GM12878 (cell line): Measurements from ENCODE around the gene CC2D1A. TPM values are rescaled to one million over a fixed set of nuclear protein-coding genes. Genes with fewer than 3 reads are reported as not detected.

Experiments used
- ATAC-seq: fragments of 200-7000 bp; cut with Tn5 transposase; 3 replicates; pipeline ENCODE4 v1.9.1; 2020; ENCODE audit warnings: mild to moderate bottlenecking, moderate library complexity
- BruUV-seq: library from RNA; stranded (reverse); fragments of 400-500 nt; replicated peaks from 2 replicates; lab custom pipeline; 2021; lab: Mats Ljungman, UMichigan
- CTCF ChIA-PET: fragments of 300-600 bp; sonication (Branson Sonifier 250); formaldehyde crosslinking; extraction: SDS; loops from one replicate; lab custom pipeline; 2021; ENCODE audit warnings: inconsistent platforms; lab: Yijun Ruan, JAX
- POLR2A ChIA-PET: fragments of 350-600 bp; formaldehyde crosslinking; extraction: SDS; loops from one replicate; lab custom pipeline; 2021; ENCODE audit warnings: inconsistent platforms; lab: Charles Lee
- RAD21 ChIA-PET: fragments of 300-600 bp; sonication (Branson Sonifier 250); formaldehyde crosslinking; loops from one replicate; lab custom pipeline; 2023; ENCODE audit warnings: antibody characterized with exemption; ENCODE audit not compliant: unreplicated experiment; lab: Charles Lee
- SMC1A ChIA-PET: fragments of 300-600 bp; sonication (Branson Sonifier 250); formaldehyde crosslinking; loops from one replicate; lab custom pipeline; 2023; ENCODE audit not compliant: unreplicated experiment, uncharacterized antibody; lab: Charles Lee
- DNase-seq: peaks from one replicate; pipeline ENCODE4 v3.0.0-alpha.2; 2011; ENCODE audit warnings: low read depth, low spot score
- FAIRE-seq: peaks from 3 replicates; lab custom pipeline; 2011; peaks lifted over from hg19 to GRCh38; lab: Jason Lieb, UNC
- H2AFZ ChIP-seq: 2 replicates; pipeline ENCODE4 v1.6.0; 2011; ENCODE audit warnings: low read depth, low read length, control low read depth; ENCODE audit not compliant: control insufficient read depth
- H3K27ac ChIP-seq: 2 replicates; pipeline ENCODE4 v1.5.1; 2011; ENCODE audit warnings: control low read depth; ENCODE audit not compliant: control insufficient read depth, insufficient read depth
- H3K27me3 ChIP-seq, 2 experiments: replicated peaks in 1 of 2; 2 replicates each; pipeline versions ENCODE4 v1.6.0 to v1.6.1; 2011; ENCODE audit warnings: low read length in 1 of 2; ENCODE audit not compliant: control insufficient read depth in 2 of 2, insufficient read depth in 2 of 2
- H3K36me3 ChIP-seq, 2 experiments: 2 replicates each; pipeline ENCODE4 v1.5.1; 2011; ENCODE audit warnings: low read length in 1 of 2; ENCODE audit not compliant: control insufficient read depth in 2 of 2, insufficient read depth in 2 of 2
- H3K4me1 ChIP-seq: 2 replicates; pipeline ENCODE4 v1.6.1; 2011; ENCODE audit warnings: mild to moderate bottlenecking, low read length, moderate library complexity, mixed read lengths; ENCODE audit not compliant: control insufficient read depth, insufficient read depth
- H3K4me2 ChIP-seq: 2 replicates; pipeline ENCODE4 v1.6.0; 2011; ENCODE audit warnings: control low read depth; ENCODE audit not compliant: control insufficient read depth, insufficient read depth
- H3K4me3 ChIP-seq: fragments of 200-600 bp; sonication (generic); 2 replicates; pipeline ENCODE4 v1.5.1; 2016
- H3K79me2 ChIP-seq: 2 replicates; pipeline ENCODE4 v1.6.0; 2011; ENCODE audit warnings: low read length; ENCODE audit not compliant: control insufficient read depth, insufficient read depth
- H3K9ac ChIP-seq: 2 replicates; pipeline ENCODE4 v1.8.0; 2011; ENCODE audit warnings: low read length, control low read depth, mixed read lengths; ENCODE audit not compliant: control insufficient read depth, insufficient read depth
- H3K9me3 ChIP-seq: replicated peaks from 3 replicates; pipeline ENCODE4 v1.5.1; 2011; ENCODE audit warnings: mild to moderate bottlenecking, low read length; ENCODE audit not compliant: control insufficient read depth, insufficient read depth
- H4K20me1 ChIP-seq: 2 replicates; pipeline ENCODE4 v1.6.0; 2011; ENCODE audit not compliant: control insufficient read depth, insufficient read depth
- HDAC2 ChIP-seq: fragments of 200-600 bp; sonication (generic); IDR thresholded peaks from 2 replicates; pipeline ENCODE4 v1.6.1; 2017
- MYB ChIP-seq: fragments of 150-350 bp; IDR thresholded peaks from 2 replicates; pipeline ENCODE4 v1.6.1; 2014; ENCODE audit warnings: mild to moderate bottlenecking, low read depth, low read length, borderline replicate concordance
- ZZZ3 ChIP-seq: IDR thresholded peaks from 2 replicates; pipeline ENCODE4 v1.6.1; 2011; ENCODE audit warnings: low read depth; ENCODE audit not compliant: control insufficient read depth, insufficient read length
- WGBS: methylation state at CpG from one replicate; pipeline ENCODE4 v1.1.6; 2016; ENCODE audit warnings: low lambda C conversion rate; ENCODE audit not compliant: insufficient replicate concordance, insufficient coverage; ENCODE audit errors: missing lambda C conversion rate; 5-methylcytosine and 5-hydroxymethylcytosine counted together
- in situ Hi-C: fragments of 300-500 bp; cut with MboI; formaldehyde crosslinking; loops from 9 replicates; pipeline ENCODE4 v1.14.3; 2018; ENCODE audit warnings: mixed read lengths
- intact Hi-C: fragments of 100-400 bp; cut with micrococcal nuclease; formaldehyde crosslinking; loops from one replicate; pipeline ENCODE4 v1.14.2; 2022; ENCODE audit not compliant: unreplicated experiment
- polyA plus RNA-seq, 11 experiments: library from polyadenylated mRNA; depleted of rRNA in 4 of 11; unstranded in 6 of 11; stranded (reverse) in 5 of 11; fragments of >200 nt; fragmentation: Nextera tagmentation in 4 of 11; fragmentation: Illumina TruSeq in 1 of 11; extraction: Ambion mirVana in 4 of 11; extraction: Trizol in 1 of 11; gene quantifications; 1 replicate in 1 of 11; 2 replicates in 10 of 11; pipeline versions ENCODE4 v1.2.1 to v1.2.3, GENCODE V29; 2011 to 2016; ENCODE audit warnings: inconsistent platforms in 2 of 11, missing spikeins in 2 of 11, low read depth in 1 of 11
- total RNA-seq, 4 experiments: library from RNA; depleted of rRNA in 3 of 4; stranded (reverse); fragments of >200 nt in 3 of 4; fragmentation: Illumina TruSeq in 1 of 4; extraction: Trizol in 1 of 4; gene quantifications; 2 replicates each; pipeline versions ENCODE4 v1.2.1 to v1.2.3, GENCODE V29; 2013 to 2021
- TF ChIP-seq, protein P1 (sequence below): fragments of 450-650 bp; IDR thresholded peaks from 2 replicates; pipeline ENCODE4 v1.6.1; 2016; ENCODE audit warnings: mild to moderate bottlenecking, moderate library complexity, borderline replicate concordance

Gene CC2D1A
- total and polyA plus RNA-seq, 10 of the 15 experiments (the other 5 are each of a cell fraction or from before 2014, with no cell fraction given): 0.13 to 36.1 (median 16.1) TPM

DNA sequence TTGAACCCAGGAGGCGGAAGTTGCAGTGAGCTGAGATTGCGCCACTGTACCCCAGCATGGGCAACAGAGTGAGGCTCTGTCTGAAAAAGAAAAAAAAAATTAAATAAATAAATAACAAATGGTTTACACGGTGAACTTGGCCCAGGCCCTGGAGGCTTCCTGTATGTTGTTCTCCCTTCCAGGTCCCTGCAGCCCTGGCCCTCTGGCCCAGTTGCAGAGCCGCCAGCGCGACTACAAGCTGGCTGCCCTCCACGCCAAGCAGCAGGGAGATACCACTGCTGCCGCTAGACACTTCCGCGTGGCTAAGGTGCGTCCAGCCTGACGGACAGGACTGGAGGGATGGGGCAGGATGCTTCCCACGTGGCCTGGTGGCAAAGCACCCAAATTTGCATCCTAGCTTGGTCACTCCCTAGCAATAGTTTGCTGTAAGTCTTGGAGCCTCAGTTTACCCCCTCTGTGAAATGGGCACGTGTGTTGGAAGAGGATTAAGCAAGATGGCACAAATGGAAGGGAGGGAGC lies 11.9 kb downstream of the CC2D1A start:
- no peak for DNase-seq
- H3K4me3 ChIP-seq: no peak overlapping the region
- H3K4me1 ChIP-seq: no peaks in the 10 kb centered on the region
- ChIA-PET RAD21 (no interaction called here), CTCF (no interaction called here), SMC1A (no interaction called here), POLR2A (no interaction called here)
- intact Hi-C loops: no loop called here
- no peak for ATAC-seq
- 90% methylated on average over 14 of the region's 14 CpGs for WGBS
- TF ChIP-seq, protein P1, sequence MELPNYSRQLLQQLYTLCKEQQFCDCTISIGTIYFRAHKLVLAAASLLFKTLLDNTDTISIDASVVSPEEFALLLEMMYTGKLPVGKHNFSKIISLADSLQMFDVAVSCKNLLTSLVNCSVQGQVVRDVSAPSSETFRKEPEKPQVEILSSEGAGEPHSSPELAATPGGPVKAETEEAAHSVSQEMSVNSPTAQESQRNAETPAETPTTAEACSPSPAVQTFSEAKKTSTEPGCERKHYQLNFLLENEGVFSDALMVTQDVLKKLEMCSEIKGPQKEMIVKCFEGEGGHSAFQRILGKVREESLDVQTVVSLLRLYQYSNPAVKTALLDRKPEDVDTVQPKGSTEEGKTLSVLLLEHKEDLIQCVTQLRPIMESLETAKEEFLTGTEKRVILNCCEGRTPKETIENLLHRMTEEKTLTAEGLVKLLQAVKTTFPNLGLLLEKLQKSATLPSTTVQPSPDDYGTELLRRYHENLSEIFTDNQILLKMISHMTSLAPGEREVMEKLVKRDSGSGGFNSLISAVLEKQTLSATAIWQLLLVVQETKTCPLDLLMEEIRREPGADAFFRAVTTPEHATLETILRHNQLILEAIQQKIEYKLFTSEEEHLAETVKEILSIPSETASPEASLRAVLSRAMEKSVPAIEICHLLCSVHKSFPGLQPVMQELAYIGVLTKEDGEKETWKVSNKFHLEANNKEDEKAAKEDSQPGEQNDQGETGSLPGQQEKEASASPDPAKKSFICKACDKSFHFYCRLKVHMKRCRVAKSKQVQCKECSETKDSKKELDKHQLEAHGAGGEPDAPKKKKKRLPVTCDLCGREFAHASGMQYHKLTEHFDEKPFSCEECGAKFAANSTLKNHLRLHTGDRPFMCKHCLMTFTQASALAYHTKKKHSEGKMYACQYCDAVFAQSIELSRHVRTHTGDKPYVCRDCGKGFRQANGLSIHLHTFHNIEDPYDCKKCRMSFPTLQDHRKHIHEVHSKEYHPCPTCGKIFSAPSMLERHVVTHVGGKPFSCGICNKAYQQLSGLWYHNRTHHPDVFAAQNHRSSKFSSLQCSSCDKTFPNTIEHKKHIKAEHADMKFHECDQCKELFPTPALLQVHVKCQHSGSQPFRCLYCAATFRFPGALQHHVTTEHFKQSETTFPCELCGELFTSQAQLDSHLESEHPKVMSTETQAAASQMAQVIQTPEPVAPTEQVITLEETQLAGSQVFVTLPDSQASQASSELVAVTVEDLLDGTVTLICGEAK: no peak
- TF ChIP-seq MYB (no peak), HDAC2 (no peak), ZZZ3 (no peak)
- FAIRE-seq: no peak
- H3K79me2 ChIP-seq: no peaks in the 10 kb centered on the region
- H3K27me3 ChIP-seq: no peaks in the 10 kb centered on the region
- no peak overlapping the region for H3K27ac ChIP-seq
- no peak overlapping the region for H2AFZ ChIP-seq
- H3K9ac ChIP-seq: no peak overlapping the region
- BruUV-seq: no TSS peak
- no peaks in the 10 kb centered on the region for H4K20me1 ChIP-seq
- H3K4me2 ChIP-seq: no peak overlapping the region
- in situ Hi-C loops: no loop called here
- peaks cover 6 to 14% of the 10 kb centered on the region in 2 experiments; a peak in 3 of 4 replicates for H3K36me3 ChIP-seq
- peaks cover 7% of the 10 kb centered on the region for H3K9me3 ChIP-seq
